ENCODE measurements around the gene MTFR2.

DNA sequence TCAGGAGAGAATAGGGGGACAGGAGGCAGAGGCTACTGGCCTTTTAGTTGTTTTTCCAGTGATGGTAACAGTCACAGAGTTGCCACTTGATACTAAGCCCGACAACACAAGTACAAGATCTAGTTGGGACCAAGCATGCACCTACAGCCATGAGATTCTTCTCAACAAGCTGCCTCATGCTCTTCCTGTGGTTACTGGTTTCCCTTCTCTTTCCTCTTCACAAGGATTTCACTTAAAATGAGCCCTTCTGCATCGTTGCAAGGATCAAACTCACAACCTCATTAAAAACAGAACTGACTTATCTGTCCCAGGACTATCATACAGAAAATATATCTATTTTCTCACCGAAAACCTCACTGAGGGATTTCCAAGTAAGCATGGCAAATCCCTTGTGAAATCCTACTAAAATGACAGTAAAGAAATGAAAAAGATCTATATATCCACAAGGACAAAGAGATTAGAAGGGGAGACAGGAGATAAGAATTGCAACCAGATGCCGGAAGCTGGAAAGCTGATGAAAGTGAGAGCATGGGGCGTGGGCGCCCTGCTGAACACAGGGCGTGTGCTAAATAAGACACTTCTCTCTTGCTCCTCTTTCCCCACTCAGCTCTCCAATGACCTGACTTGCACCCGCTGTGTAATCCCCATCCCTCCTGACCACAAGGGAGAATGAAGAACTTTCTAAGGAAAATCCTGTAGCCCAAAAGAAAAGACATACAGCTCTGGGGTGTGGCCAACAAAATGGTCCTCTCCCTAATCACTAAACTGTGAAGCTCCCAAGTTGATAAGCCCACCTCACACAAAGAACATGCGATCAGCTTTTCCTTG is 13.4 kb downstream of the MTFR2 start:
- TF ChIP-seq CTCF (conservative IDR thresholded peaks at IDR 0.05; ENCODE audit: low read depth in 2 of 2), result no peak
- TF ChIP-seq EZH2 (IDR thresholded peaks at IDR 0.05; ENCODE audit: low read depth, unreplicated experiment), result no peak
- no peak for TF ChIP-seq EZH2phosphoT487 (IDR thresholded peaks at IDR 0.05; ENCODE audit: unreplicated experiment)
- TF ChIP-seq, protein P1, sequence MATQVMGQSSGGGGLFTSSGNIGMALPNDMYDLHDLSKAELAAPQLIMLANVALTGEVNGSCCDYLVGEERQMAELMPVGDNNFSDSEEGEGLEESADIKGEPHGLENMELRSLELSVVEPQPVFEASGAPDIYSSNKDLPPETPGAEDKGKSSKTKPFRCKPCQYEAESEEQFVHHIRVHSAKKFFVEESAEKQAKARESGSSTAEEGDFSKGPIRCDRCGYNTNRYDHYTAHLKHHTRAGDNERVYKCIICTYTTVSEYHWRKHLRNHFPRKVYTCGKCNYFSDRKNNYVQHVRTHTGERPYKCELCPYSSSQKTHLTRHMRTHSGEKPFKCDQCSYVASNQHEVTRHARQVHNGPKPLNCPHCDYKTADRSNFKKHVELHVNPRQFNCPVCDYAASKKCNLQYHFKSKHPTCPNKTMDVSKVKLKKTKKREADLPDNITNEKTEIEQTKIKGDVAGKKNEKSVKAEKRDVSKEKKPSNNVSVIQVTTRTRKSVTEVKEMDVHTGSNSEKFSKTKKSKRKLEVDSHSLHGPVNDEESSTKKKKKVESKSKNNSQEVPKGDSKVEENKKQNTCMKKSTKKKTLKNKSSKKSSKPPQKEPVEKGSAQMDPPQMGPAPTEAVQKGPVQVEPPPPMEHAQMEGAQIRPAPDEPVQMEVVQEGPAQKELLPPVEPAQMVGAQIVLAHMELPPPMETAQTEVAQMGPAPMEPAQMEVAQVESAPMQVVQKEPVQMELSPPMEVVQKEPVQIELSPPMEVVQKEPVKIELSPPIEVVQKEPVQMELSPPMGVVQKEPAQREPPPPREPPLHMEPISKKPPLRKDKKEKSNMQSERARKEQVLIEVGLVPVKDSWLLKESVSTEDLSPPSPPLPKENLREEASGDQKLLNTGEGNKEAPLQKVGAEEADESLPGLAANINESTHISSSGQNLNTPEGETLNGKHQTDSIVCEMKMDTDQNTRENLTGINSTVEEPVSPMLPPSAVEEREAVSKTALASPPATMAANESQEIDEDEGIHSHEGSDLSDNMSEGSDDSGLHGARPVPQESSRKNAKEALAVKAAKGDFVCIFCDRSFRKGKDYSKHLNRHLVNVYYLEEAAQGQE (IDR thresholded peaks at IDR 0.05; ENCODE audit: unreplicated experiment), result no peak
- no peak for TF ChIP-seq POLR2AphosphoS5 (IDR thresholded peaks at IDR 0.05; ENCODE audit: low read depth)
- TF ChIP-seq CREB1 (CRISPR knock-in tag; IDR thresholded peaks at IDR 0.05; ENCODE audit: low read depth), result no peak
- no peak for TF ChIP-seq NANOG (IDR thresholded peaks at IDR 0.05; ENCODE audit: borderline replicate concordance)
- no peak for TF ChIP-seq ZNF331 (CRISPR knock-in tag; IDR thresholded peaks at IDR 0.05; ENCODE audit: low read depth)
- no peak for TF ChIP-seq STAT1 (IDR thresholded peaks at IDR 0.05; ENCODE audit: unreplicated experiment)
- no peak for TF ChIP-seq ZNF114 (CRISPR knock-in tag; IDR thresholded peaks at IDR 0.05)
- TF ChIP-seq, protein P2, sequence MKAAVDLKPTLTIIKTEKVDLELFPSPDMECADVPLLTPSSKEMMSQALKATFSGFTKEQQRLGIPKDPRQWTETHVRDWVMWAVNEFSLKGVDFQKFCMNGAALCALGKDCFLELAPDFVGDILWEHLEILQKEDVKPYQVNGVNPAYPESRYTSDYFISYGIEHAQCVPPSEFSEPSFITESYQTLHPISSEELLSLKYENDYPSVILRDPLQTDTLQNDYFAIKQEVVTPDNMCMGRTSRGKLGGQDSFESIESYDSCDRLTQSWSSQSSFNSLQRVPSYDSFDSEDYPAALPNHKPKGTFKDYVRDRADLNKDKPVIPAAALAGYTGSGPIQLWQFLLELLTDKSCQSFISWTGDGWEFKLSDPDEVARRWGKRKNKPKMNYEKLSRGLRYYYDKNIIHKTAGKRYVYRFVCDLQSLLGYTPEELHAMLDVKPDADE (IDR thresholded peaks at IDR 0.05), result no peak
- no peak for TF ChIP-seq JUNB (IDR thresholded peaks at IDR 0.05; ENCODE audit: unreplicated experiment)
